Measurements from ENCODE around the gene ZBTB46.

GRCh38 chr20:63712191-63712590 is 118.9 kb downstream of the ZBTB46 start:
- TF ChIP-seq, protein P1, sequence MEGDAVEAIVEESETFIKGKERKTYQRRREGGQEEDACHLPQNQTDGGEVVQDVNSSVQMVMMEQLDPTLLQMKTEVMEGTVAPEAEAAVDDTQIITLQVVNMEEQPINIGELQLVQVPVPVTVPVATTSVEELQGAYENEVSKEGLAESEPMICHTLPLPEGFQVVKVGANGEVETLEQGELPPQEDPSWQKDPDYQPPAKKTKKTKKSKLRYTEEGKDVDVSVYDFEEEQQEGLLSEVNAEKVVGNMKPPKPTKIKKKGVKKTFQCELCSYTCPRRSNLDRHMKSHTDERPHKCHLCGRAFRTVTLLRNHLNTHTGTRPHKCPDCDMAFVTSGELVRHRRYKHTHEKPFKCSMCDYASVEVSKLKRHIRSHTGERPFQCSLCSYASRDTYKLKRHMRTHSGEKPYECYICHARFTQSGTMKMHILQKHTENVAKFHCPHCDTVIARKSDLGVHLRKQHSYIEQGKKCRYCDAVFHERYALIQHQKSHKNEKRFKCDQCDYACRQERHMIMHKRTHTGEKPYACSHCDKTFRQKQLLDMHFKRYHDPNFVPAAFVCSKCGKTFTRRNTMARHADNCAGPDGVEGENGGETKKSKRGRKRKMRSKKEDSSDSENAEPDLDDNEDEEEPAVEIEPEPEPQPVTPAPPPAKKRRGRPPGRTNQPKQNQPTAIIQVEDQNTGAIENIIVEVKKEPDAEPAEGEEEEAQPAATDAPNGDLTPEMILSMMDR (IDR thresholded peaks at IDR 0.05) = no peak
- TF ChIP-seq POLR2AphosphoS5 (IDR thresholded peaks at IDR 0.05; ENCODE audit: insufficient read depth in 1 of 2, low read depth in 1 of 2) = no peak
- TF ChIP-seq POLR2A (IDR thresholded peaks at IDR 0.05) = no peak

All from vagina (tissue), 2 donors.